HCT116 (cell line): ENCODE data around the gene PHACTR1. TPM values are rescaled to one million over a fixed set of nuclear protein-coding genes. Genes with fewer than 3 reads are reported as not detected.

Experiments
- ATAC-seq: fragments of 200-7000 bp; cut with Tn5 transposase; 2 replicates; pipeline ENCODE4 v1.9.1; 2020; ENCODE audit warnings: mild to moderate bottlenecking, moderate library complexity
- BruUV-seq: library from RNA; stranded (reverse); fragments of 400-500 nt; replicated peaks from 2 replicates; lab custom pipeline; 2021; lab: Mats Ljungman, UMichigan
- CTCF ChIA-PET: fragments of 300-600 bp; sonication (Branson Sonifier 250); formaldehyde crosslinking; loops from one replicate; lab custom pipeline; 2021; ENCODE audit warnings: antibody characterized with exemption; lab: Charles Lee
- POLR2A ChIA-PET: fragments of 300-600, 350-600 bp; sonication (Branson Sonifier 250); formaldehyde crosslinking; loops from one replicate; lab custom pipeline; 2021; ENCODE audit warnings: antibody characterized with exemption; lab: Charles Lee
- RAD21 ChIA-PET, 2 experiments: fragments of 300-600 bp; sonication (Branson Sonifier 250); formaldehyde crosslinking; loops; one replicate each; lab custom pipeline; 2023; ENCODE audit warnings: low total read pairs in 2 of 2; ENCODE audit not compliant: uncharacterized antibody in 2 of 2, unreplicated experiment in 2 of 2, low non-redundant PET in 1 of 2; lab: Charles Lee
- DNase-seq: peaks from one replicate; pipeline ENCODE4 v3.0.0-alpha.2; 2010; ENCODE audit warnings: low read depth, low spot score
- H2AFZ ChIP-seq: fragments of 200-600 bp; shearing (Covaris generic), sonication (generic); 2 replicates; pipeline ENCODE4 v1.6.1; 2017; ENCODE audit warnings: low read depth, mixed run types, mixed read lengths, antibody characterized with exemption, low read length; ENCODE audit not compliant: poor library complexity, severe bottlenecking
- H3K27ac ChIP-seq: 2 replicates; pipeline ENCODE4 v1.5.1; 2012; ENCODE audit warnings: low read depth, low read length
- H3K27me3 ChIP-seq: fragments of 200-600 bp; sonication (generic); 2 replicates; pipeline ENCODE4 v1.6.1; 2016; ENCODE audit warnings: mixed run types, low read length, mixed read lengths; ENCODE audit not compliant: insufficient read depth
- H3K36me3 ChIP-seq, 2 experiments: fragments of 200-500 bp in 1 of 2; fragments of 200-600 bp in 1 of 2; sonication (Bioruptor generic) in 1 of 2; sonication (generic) in 1 of 2; 2 replicates each; pipeline versions ENCODE4 v1.5.1 to v1.6.1; 2014 to 2016; ENCODE audit warnings: low read length in 2 of 2, inconsistent platforms in 1 of 2, mixed read lengths in 1 of 2, mixed run types in 1 of 2; ENCODE audit not compliant: insufficient read depth in 2 of 2, control insufficient read depth in 1 of 2
- H3K4me1 ChIP-seq, 2 experiments: fragments of 200-600 bp in 1 of 2; sonication (generic) in 1 of 2; 2 replicates each; pipeline versions ENCODE4 v1.5.1 to v1.6.1; 2012 to 2017; ENCODE audit warnings: low read length in 2 of 2, inconsistent platforms in 1 of 2, mild to moderate bottlenecking in 1 of 2, mixed read lengths in 1 of 2, mixed run types in 1 of 2, moderate library complexity in 1 of 2; ENCODE audit not compliant: insufficient read depth in 2 of 2, control insufficient read depth in 1 of 2
- H3K4me2 ChIP-seq: fragments of 200-600 bp; sonication (generic); 2 replicates; pipeline ENCODE4 v1.6.1; 2017; ENCODE audit warnings: mixed run types, low read length, mixed read lengths
- H3K4me3 ChIP-seq, 2 experiments: fragments of 200-600 bp in 1 of 2; sonication (generic) in 1 of 2; replicated peaks in 1 of 2; 2 replicates each; pipeline ENCODE4 v1.5.1; 2011 to 2016; ENCODE audit warnings: low read length in 2 of 2, control low read depth in 1 of 2, low read depth in 1 of 2, mild to moderate bottlenecking in 1 of 2, mixed read lengths in 1 of 2, mixed run types in 1 of 2
- H3K79me2 ChIP-seq: fragments of 200-600 bp; sonication (generic); 2 replicates; pipeline ENCODE4 v1.6.1; 2017; ENCODE audit warnings: mild to moderate bottlenecking, mixed run types, low read length, moderate library complexity, mixed read lengths; ENCODE audit not compliant: insufficient read depth
- H3K9ac ChIP-seq: fragments of 200-600 bp; sonication (generic); 2 replicates; pipeline ENCODE4 v1.6.1; 2016; ENCODE audit warnings: low read length, mixed read lengths
- H3K9me2 ChIP-seq: fragments of 200-600 bp; sonication (generic), shearing (Covaris generic); 2 replicates; pipeline ENCODE4 v1.6.1; 2017; ENCODE audit warnings: mixed run types, mild to moderate bottlenecking, moderate library complexity; ENCODE audit not compliant: insufficient read depth
- H3K9me3 ChIP-seq, 2 experiments: fragments of 200-500 bp in 1 of 2; fragments of 200-600 bp in 1 of 2; sonication (Bioruptor generic) in 1 of 2; sonication (generic) in 1 of 2; 2 replicates each; pipeline ENCODE4 v1.6.1; 2014 to 2017; ENCODE audit warnings: low read length in 2 of 2, mixed read lengths in 2 of 2, inconsistent platforms in 1 of 2, low read depth in 1 of 2, mild to moderate bottlenecking in 1 of 2, mixed run types in 1 of 2, moderate library complexity in 1 of 2; ENCODE audit not compliant: control insufficient read depth in 1 of 2, insufficient read depth in 1 of 2
- H4K20me1 ChIP-seq: fragments of 200-600 bp; sonication (generic), shearing (Covaris generic); 2 replicates; pipeline ENCODE4 v1.6.1; 2017; ENCODE audit warnings: mixed run types, mild to moderate bottlenecking, moderate library complexity; ENCODE audit not compliant: insufficient read depth
- CEBPB ChIP-seq: IDR thresholded peaks from 2 replicates; pipeline ENCODE4 v1.6.1; 2012; ENCODE audit warnings: low read depth
- CTCF ChIP-seq, 3 experiments: fragments of 200-600 bp in 1 of 3; sonication (generic) in 1 of 3; IDR thresholded peaks in 2 of 3; conservative IDR thresholded peaks in 1 of 3; 2 replicates each; pipeline ENCODE4 v1.5.1; 2012 to 2017; ENCODE audit warnings: low read depth in 2 of 3, low read length in 2 of 3, antibody characterized with exemption in 1 of 3, borderline replicate concordance in 1 of 3, control low read depth in 1 of 3, mild to moderate bottlenecking in 1 of 3, mixed read lengths in 1 of 3, mixed run types in 1 of 3, moderate library complexity in 1 of 3; ENCODE audit not compliant: insufficient read depth in 1 of 3
- EGR1 ChIP-seq: IDR thresholded peaks from 2 replicates; pipeline ENCODE4 v1.6.1; 2012; ENCODE audit warnings: low read depth
- ELF1 ChIP-seq: IDR thresholded peaks from 2 replicates; pipeline ENCODE4 v1.6.1; 2012; ENCODE audit warnings: low read depth, borderline replicate concordance
- EZH2 ChIP-seq: fragments of 200-600 bp; sonication (generic); IDR thresholded peaks from 2 replicates; pipeline ENCODE4 v1.6.1; 2017; ENCODE audit warnings: antibody characterized with exemption, mixed run types
- EZH2phosphoT487 ChIP-seq: fragments of 200-600 bp; IDR thresholded peaks from 2 replicates; pipeline ENCODE4 v1.6.1; 2018; ENCODE audit warnings: antibody characterized with exemption, borderline replicate concordance
- FOSL1 ChIP-seq: IDR thresholded peaks from 2 replicates; pipeline ENCODE4 v1.6.1; 2012; ENCODE audit warnings: low read depth
- POLR2AphosphoS5 ChIP-seq: IDR thresholded peaks from 2 replicates; pipeline ENCODE4 v1.6.1; 2011; ENCODE audit warnings: mild to moderate bottlenecking, low read depth, low read length, moderate library complexity
- RAD21 ChIP-seq: IDR thresholded peaks from 2 replicates; pipeline ENCODE4 v1.6.1; 2012; ENCODE audit warnings: low read depth, mild to moderate bottlenecking
- SIN3A ChIP-seq: IDR thresholded peaks from 2 replicates; pipeline ENCODE4 v1.6.1; 2012; ENCODE audit warnings: low read depth
- SP1 ChIP-seq: IDR thresholded peaks from 2 replicates; pipeline ENCODE4 v1.6.1; 2012; ENCODE audit warnings: low read depth
- SRF ChIP-seq: IDR thresholded peaks from 2 replicates; pipeline ENCODE4 v1.6.1; 2012; ENCODE audit warnings: low read depth
- TCF7L2 ChIP-seq: IDR thresholded peaks from 2 replicates; pipeline ENCODE4 v1.7.0; 2011; ENCODE audit warnings: borderline replicate concordance, inconsistent platforms; ENCODE audit not compliant: insufficient read depth, insufficient read length; ENCODE audit errors: extremely low read depth
- YY1 ChIP-seq: IDR thresholded peaks from 2 replicates; pipeline ENCODE4 v1.6.1; 2011; ENCODE audit warnings: low read length, low read depth, moderate library complexity, mild to moderate bottlenecking; ENCODE audit not compliant: insufficient replicate concordance; ENCODE audit errors: extremely low read depth
- ZNF274 ChIP-seq: fragments of 200-500 bp; sonication (Bioruptor generic); IDR thresholded peaks from 2 replicates; pipeline ENCODE4 v1.6.1; 2014; ENCODE audit warnings: mild to moderate bottlenecking, low read depth, low read length, inconsistent platforms
- intact Hi-C: fragments of 100-400 bp; cut with micrococcal nuclease; formaldehyde crosslinking; loops from 2 replicates; pipeline ENCODE4 v1.10.0; 2022
- total RNA-seq: library from RNA; stranded (reverse); gene quantifications from one replicate; pipeline ENCODE4 v1.2.1, GENCODE V29; 2021; ENCODE audit not compliant: unreplicated experiment
- TF ChIP-seq, protein P1 (sequence below): IDR thresholded peaks from 2 replicates; pipeline ENCODE4 v1.6.1; 2011; ENCODE audit warnings: mild to moderate bottlenecking, low read length, moderate library complexity; ENCODE audit not compliant: insufficient replicate concordance; ENCODE audit errors: extremely low read depth
- TF ChIP-seq, protein P2 (sequence below): IDR thresholded peaks from 2 replicates; pipeline ENCODE4 v1.6.1; 2012

Gene PHACTR1
- total RNA-seq, 1 experiment from 2014 or later = 0.17 TPM

DNA sequence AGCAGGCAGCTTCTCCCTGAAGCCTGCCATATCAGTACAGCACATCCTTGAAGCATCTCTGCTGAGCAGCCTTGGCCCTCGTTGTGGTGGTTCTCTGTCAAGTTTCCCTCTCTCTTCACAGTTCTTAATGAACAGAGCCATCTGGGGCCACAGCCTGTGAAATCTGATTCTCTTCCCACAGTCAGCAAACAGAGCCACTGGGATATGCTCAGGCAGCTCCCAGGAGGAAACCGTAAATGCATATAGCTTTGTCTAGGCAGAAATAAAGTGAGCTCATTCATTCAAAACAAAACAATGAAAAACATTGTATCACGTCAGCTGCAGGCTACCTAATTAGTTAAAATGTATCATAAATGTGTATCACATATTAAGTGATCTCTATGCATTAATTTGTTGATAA lies 531.5 kb downstream of the PHACTR1 start:
- Histone ChIP-seq H3K27ac (no peak overlapping the region), H3K79me2 (no peaks in the 10 kb centered on the region), H3K9me2 (no peaks in the 10 kb centered on the region), H3K36me3 (no peaks in the 10 kb centered on the region)
- intact Hi-C loops = no loop called here
- TF ChIP-seq CEBPB (no peak), POLR2AphosphoS5 (no peak), CTCF (IDR thresholded peaks at IDR 0.05 in 2 of 3, conservative IDR thresholded peaks at IDR 0.05 in 1 of 3; ENCODE audit: borderline replicate concordance in 1 of 3, insufficient read depth in 1 of 3, low read depth in 2 of 3, low read length in 2 of 3) (no peak), TCF7L2 (no peak), EZH2phosphoT487 (no peak), SIN3A (no peak), ELF1 (no peak), ZNF274 (no peak), SRF (no peak)
- TF ChIP-seq, all 23 proteins: peak for 0
- Histone ChIP-seq H3K4me2 (no peak overlapping the region), H3K4me3 (no peak overlapping the region), H2AFZ (no peak overlapping the region), H4K20me1 (no peaks in the 10 kb centered on the region), H3K9me3 (no peaks in the 10 kb centered on the region), H3K4me1 (peaks cover 0 to 3% of the 10 kb centered on the region in 2 experiments; a peak in 1 of 4 replicates), H3K27me3 (no peaks in the 10 kb centered on the region), H3K9ac (no peak overlapping the region)
- RAD21 ChIA-PET = no interaction called here
- ATAC-seq (no peak), DNase-seq (no peak)
- CTCF ChIA-PET = no interaction called here
- BruUV-seq = no TSS peak
- POLR2A ChIA-PET = no interaction called here

DNA sequence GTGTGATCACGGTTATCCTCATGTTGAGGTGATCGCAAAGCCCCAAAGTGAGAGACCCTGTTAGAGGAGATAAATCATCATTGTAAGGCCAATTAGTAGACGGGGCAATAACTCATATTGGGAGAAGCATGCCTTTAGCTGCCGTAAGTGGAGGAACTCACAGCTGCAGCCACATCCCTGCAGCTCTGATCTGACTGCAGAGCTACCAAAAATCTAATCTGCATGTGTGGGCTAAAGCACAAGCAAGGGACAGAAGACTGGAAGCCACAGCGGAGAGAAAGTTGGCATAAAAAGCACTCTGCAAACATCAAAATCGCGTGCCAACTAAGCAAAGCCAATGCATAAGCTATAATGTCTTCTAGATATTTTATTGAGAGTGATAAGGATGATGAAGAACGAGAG lies 532.0 kb downstream of the PHACTR1 start:
- DNase-seq (no peak), ATAC-seq (no peak)
- intact Hi-C loops = no loop called here
- no peak overlapping the region for H3K4me3 ChIP-seq
- no peak overlapping the region for H3K27ac ChIP-seq
- ChIA-PET RAD21 (no interaction called here), POLR2A (no interaction called here), CTCF (no interaction called here)
- no peaks in the 10 kb centered on the region for H3K9me3 ChIP-seq
- no TSS peak for BruUV-seq
- H2AFZ ChIP-seq = no peak overlapping the region
- H3K9ac ChIP-seq = no peak overlapping the region
- H4K20me1 ChIP-seq = no peaks in the 10 kb centered on the region
- H3K9me2 ChIP-seq = no peaks in the 10 kb centered on the region
- no peaks in the 10 kb centered on the region for H3K36me3 ChIP-seq
- H3K79me2 ChIP-seq = no peaks in the 10 kb centered on the region
- H3K4me1 ChIP-seq = peaks cover 0 to 3% of the 10 kb centered on the region in 2 experiments; a peak in 1 of 4 replicates
- H3K4me2 ChIP-seq = no peak overlapping the region
- H3K27me3 ChIP-seq = no peaks in the 10 kb centered on the region
- no peak for TF ChIP-seq EGR1
- no peak for TF ChIP-seq EZH2phosphoT487
- TF ChIP-seq RAD21 = no peak
- TF ChIP-seq TCF7L2 = no peak
- no peak for TF ChIP-seq ELF1
- no peak for TF ChIP-seq SP1
- no peak for TF ChIP-seq EZH2
- no peak for TF ChIP-seq ZNF274
- TF ChIP-seq CEBPB = no peak
- no peak for TF ChIP-seq YY1
- TF ChIP-seq FOSL1 = no peak
- TF ChIP-seq, protein P1, sequence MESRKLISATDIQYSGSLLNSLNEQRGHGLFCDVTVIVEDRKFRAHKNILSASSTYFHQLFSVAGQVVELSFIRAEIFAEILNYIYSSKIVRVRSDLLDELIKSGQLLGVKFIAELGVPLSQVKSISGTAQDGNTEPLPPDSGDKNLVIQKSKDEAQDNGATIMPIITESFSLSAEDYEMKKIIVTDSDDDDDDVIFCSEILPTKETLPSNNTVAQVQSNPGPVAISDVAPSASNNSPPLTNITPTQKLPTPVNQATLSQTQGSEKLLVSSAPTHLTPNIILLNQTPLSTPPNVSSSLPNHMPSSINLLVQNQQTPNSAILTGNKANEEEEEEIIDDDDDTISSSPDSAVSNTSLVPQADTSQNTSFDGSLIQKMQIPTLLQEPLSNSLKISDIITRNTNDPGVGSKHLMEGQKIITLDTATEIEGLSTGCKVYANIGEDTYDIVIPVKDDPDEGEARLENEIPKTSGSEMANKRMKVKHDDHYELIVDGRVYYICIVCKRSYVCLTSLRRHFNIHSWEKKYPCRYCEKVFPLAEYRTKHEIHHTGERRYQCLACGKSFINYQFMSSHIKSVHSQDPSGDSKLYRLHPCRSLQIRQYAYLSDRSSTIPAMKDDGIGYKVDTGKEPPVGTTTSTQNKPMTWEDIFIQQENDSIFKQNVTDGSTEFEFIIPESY = no peak
- TF ChIP-seq, protein P2, sequence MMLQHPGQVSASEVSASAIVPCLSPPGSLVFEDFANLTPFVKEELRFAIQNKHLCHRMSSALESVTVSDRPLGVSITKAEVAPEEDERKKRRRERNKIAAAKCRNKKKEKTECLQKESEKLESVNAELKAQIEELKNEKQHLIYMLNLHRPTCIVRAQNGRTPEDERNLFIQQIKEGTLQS = no peak
